NCI-H1417 treated with DMSO at 0.1 percent for 48 hours (cell line): ENCODE measurements around the gene FBXO31.
"Not testable (repeated sequence)": the region's sequence is repeated elsewhere in the genome, so short reads cannot be mapped to it uniquely, and the experiment has no call there.

Experiments
- DNase-seq: peaks from one replicate; lab custom pipeline; 2025; lab: John Stamatoyannopoulos, UW

The FBXO31 gene

DNA sequence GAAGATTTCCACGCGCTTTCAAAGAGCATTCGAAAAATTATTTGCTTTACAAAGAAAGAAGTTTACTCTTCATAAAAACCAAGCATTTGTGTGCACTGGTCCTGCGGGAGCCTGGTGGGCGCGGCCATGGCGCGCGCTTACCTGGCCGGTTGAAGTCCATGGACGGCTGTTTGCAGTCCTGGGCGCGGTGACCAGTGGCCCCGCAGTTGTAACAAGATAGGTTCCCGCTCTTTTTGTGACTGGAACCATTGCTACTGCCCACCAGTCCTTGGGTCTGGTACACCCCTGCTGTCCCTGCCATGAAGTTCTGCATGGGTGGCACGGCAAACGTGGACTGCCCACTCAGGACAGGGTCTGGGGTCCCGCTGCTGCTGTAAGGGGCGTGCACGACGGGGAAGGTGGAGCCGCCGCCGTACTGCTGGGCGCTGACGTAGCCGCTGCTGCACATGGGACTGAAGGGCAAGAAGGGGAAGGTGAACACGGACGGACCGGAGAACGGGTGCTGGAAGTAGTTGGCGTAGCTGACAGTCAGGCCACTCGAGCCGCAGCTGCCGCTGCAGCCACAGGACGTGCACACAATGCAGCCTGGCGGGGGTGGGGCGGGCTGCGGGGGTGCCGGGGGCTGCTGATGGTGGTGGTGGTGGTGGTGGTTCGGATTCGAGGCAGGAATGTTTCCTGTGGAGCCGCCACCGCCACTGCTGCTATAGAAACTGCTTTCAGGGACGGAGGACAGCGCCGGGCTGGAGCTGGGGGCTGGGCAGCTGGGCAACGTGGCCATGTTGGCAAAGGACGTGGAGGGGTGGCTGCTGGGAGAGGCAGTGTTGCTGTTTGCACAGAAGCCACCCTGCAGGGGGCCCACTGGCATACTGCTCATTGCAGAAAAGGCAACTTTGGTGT, 28.0 kb upstream of the FBXO31 start:
- DNase-seq = no peak

DNA sequence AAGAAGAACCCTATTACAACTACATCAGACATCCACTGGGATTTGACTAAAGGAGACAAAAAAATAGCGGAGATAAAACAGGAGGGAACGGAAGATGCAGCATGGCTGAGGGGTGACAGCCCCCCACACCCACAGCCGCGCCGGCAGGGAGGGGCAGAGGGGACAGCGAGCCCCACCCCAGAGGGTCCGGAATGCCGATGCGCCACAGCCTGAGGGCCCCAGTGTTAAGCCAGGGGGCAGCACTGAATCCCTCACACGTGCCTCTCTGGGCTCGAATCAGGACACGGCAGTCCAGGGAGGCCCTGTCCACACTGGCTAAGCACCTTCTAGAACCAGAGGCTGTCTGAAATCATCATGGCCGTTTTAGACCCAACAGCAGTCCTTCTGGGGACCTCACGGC, 27.4 kb upstream of the FBXO31 start:
- DNase-seq = no peak

GRCh38 chr16:87410530-87410929, 27.0 kb upstream of the FBXO31 start:
- DNase-seq = no peak

DNA sequence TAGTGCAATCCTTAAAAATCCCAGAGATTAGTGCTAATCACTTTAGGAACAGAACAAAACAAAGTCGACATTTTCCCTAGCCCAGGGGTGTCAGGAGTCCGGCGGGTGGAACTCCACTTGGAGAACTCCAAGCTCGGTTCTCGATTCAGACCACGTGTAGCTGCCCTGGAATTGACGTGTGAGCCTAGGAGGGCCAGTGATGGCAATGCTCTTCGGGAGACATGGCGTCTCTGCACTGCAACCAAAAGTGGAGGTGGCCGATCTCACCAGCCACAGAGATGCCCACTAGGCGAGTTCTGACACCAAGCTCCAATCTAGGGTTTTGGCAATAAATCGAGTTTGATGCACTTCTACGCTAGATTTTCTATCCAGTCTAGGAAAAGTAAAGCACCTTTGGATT, 26.2 kb upstream of the FBXO31 start:
- DNase-seq = no peak

DNA sequence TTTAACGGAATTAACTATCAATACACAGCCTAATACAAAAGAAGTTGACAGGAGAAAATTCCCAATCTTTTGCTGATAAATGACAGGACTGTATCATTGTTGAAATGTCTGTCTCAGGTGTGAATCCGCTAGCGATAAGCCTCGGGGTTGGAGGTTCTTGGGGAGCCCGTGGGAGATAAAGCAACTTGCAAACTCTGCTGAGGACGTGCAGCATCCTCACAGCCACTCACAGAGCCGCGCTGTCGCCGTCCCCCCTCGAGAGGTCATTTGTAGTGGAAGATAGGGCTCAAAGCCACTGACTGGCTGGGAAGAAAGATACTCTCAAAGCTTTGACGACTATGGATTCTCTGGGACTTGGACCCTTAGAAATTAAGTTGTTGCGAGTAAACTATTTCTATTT, 25.6 kb upstream of the FBXO31 start:
- no peak for DNase-seq

DNA sequence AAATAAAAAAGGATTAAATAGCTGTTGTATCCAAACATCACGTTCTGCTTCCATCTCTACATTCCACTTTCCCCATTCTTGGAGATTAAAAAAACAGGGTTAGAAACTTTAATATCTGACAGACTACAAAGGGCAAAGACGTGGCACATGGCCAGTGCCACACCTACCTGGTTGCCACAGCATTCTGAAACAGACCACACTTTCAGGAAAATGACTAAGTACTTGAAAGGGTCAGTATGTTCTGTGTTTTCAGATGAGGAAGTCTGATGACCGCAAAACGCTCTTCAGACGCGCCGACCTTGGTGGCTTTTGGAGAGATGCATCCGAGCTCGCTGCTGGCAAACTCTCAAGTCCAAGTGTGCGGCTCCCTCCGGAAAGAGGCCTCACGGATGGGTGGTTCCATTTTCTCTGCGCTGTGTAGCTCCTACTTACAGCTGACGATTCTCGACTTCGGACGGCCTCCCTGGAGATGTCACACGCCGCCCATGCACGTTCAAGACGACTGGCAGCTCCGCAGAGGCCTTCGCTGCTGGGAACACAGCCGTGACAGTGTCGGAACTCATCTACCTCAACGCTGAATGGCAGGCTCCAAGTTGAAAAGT, 24.0 kb upstream of the FBXO31 start:
- no peak for DNase-seq

DNA sequence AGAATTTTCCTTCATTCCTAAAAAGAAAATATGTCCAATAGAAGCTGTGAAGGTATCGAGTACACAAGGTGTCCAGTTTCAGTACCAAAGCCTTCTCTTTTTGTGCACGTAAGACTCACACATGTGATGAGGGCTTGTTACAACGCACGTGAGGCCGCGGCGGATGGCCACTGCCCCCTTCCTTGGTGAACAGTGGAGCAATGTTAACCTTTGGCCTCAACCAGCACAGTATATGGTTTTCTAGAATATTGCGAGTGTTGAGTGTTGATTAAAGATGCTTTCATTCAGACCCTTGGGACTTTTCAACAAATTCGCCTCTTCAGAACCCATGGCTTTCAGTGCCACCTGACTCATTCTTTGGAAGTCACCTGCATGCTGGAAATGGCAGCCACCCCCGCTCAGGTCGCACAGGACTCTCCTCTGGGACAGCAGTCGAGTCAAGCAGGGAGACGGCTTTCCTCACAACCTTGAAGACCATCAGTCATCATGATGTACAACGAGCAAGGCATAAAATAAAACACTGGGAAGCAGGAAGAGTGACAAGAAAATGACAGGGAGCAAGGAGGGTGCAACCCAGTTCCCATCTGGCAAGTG, 23.0 kb upstream of the FBXO31 start:
- no peak for DNase-seq

- no peak for DNase-seq
These were observed 21.4 kb upstream of the FBXO31 start for GRCh38 chr16:87404764-87405625.

GRCh38 chr16:87395181-87395842, 11.7 kb upstream of the FBXO31 start:
- DNase-seq = no peak

DNA sequence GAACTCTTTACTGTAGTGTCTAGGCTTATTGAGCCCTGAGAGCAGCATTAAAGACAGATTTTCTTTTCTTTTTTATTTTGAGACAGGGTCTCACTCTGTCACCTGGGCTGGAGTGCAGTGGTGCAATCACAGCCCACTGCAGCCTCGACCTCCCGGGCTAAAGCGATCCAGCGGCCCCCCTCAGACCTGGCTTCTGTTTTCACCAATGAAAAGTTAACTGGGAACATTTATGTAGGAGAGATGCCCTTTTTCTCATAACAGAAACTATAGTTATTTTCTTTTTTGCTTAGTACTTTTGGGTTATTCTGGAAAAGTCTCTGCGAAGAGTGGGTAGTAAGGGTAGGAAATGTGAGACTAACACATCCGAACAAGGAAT, 10.1 kb upstream of the FBXO31 start:
- no peak for DNase-seq

- no peak for DNase-seq
These were observed 9.5 kb upstream of the FBXO31 start for GRCh38 chr16:87392821-87393679.

DNA sequence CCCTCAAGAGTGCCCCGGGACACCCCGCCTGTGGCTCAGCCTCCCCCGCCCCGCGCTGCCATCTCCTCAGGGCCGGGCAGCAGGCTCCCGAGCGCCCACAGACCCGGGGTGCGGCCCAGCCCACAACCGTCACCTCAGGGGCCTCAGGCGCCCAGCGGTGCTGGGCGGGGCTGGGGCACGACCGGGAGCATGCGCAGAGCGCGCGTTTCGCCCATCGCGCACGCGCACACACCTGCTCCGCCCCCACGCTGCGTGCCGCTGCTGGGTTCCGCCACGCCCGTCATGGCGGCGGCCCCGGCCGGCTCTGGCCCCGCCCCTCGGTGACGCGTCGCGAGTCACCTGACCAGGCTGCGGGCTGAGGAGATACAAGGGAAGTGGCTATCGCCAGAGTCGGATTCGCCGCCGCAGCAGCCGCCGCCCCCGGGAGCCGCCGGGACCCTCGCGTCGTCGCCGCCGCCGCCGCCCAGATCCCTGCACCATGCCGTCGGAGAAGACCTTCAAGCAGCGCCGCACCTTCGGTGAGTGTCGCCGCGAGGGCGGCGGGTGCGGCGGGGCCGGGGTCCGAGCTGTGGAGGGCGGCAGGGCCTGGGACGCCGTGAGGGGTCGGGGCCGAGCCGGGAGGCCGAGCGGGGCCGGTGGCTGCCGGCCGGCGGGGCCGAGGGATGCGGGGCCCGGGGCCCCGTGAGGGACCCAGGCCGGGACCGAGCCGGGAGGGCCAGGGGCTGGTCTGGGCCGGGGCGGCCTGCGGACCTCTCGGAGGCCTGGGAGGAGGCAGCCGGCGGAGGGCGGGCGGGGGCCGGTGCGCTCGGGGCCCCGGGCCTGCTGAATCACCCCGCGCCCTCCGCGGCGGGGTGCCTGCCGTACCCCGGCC, 8.6 kb upstream of the FBXO31 start, which contains the start of gene MAP1LC3B:
Gene MAP1LC3B (plus strand): TSS at position 387 of the 871 bp plus-strand sequence. CDS start 92 bp downstream, at position 479.
- peak; percentile 53 for DNase-seq

- DNase-seq = no peak
These were observed 7.9 kb upstream of the FBXO31 start for GRCh38 chr16:87391324-87391949.

DNA sequence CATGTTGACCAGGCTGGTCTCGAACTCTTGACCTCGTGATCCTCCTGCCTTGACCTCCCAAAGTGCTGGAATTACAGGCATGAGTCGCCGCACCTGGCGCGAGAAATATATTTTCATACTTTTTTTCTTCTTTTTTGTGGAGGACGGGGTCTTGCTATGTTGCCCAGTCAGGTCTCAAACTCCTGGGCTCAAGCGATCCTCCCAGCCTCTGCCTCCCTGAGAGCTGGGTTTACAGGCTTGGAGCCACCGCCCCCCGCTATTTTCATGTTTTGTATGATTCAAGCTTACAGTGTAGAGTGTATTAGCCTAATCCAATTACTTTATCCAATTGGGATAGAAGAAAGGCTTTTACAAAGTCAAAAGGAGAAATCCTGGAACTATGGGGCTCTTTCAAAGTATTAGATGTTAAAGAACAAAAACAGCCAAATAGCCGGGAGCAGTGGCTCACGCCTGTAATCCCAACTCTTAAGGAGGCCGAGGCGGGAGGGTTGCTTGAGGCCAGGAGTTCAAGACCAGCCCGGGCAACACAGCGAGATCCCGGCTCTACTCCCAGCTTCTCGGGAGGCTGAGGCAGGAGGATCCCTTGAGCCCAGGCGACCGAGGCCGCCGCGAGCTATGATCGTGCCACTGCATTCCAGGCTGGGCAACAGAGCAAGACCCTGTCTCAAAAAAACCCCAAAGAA, 7.2 kb upstream of the FBXO31 start:
- no peak for DNase-seq

DNA sequence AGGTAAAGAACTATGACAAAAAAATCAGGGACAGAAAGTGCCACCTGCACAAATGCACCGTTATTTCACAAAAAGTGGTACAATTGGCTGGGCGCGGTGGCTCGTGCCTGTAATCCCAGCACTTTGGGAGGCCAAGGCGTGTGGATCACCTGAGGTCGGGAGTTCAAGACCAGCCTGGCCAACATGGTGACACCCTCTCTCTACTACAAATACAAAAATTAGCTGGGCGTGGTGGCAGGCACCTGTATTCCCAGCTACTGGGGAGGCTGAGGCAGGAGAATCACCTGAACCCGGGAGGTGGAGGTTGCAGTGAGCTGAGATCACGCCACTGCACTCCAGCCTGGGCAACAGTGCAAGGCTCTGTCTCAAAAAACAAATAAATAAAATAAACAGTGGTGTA, 6.3 kb upstream of the FBXO31 start:
- DNase-seq = not testable (repeated sequence)

DNA sequence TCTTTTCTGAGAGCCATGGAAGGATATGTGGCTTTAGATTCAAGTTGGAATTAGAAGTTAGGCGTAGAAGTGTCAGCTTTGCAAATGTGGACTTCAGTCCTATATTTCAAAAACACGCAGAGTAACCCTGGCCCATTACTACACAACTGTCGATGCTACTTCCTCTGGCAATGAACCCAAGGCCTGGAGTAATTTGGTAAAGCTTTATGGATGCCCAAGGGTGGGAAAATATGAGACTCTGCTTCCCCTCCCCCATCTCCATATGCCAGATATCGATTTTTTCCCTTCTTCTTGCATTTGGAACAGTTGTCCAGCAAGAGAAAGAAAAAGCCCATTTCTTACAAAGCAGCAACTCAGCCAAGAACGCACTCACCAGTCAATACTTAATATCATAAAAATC, 5.7 kb upstream of the FBXO31 start:
- no peak for DNase-seq

GRCh38 chr16:87388818-87389134, 5.2 kb upstream of the FBXO31 start:
- no peak for DNase-seq

DNA sequence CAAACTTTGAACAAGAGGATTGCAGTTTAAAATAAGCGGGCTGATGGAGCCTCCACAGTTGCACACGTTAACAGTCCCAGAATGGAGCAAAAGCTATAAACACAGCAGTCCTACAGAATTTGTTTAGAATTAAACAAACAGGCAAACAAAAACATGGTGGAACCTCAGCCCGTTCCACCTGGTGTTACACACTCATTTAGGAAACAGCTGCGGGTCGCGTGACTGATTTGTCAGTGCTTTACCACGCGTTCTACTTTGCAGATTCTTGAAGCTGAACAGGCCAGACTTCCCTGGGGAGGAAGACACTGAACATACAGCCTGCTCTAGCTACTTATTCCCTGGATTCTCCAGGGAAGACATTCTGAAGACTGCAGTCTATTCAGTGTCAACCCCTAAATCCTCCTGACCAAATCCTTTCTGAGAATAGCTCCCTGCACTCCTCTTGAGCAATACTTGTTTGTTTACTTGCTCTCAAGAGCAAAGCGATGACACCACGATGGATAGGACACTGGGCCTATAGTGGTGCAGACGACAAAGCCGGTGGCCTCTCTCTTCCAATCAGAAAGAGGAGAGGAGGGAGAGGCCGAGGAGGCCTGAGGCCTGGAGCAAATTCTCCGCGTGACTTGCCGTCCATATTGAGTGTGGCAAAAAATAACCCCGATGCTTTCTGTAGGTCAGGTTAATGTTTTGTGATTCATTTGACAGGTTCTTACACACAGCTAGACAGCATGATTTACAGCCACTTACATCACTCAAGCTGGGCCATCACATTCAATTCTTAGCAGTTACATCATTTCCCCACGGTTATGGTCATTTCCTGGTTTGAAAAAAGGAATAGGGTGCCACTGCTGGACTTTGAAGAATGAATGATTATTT, 4.6 kb upstream of the FBXO31 start:
- peak; percentile 95 for DNase-seq
